Measurements from ENCODE around the gene GPR61.

Gene GPR61

DNA sequence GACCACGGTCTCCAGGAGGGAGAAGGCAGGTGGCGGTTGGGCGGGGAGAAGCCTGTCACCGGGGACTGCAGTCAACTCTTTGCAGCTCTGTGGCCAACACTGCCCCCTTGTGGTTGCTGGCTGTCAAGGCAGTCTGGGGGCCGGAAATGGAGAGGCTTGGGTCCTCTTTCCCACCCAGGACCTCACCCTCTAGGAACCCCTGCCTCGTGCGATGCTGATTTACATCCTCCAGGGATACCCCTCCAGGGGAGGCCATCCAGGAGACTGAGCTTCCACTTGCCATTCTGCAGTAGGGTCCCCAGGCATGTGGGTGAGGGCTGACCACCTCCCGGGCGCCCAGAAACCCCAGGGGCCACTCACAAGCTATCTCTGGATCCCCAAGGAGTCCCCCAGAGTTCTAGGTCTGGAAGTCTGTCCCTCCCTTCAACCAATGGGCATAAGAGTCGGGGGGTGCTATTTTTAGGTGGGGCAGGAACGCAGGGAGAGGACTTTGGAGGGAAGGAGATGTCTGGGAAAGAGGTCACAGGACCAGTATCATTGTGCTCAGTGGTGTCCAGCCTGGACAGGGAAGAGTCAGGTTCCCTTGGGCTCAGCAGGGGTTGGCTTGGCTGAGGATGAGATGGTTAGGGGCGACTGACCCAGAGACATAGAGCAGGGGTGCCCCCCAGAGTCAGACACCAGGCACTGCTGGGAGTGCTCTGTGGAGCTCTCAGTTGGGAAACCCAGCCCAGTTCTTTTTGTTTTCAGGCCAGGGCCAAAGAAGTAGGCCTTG is 7.1 kb upstream of the GPR61 start:
- TF ChIP-seq L3MBTL2 (conservative IDR thresholded peaks at IDR 0.05) = 0 out of 2 replicates have a peak, but pooled peaks have one; percentile 11
- no peak for TF ChIP-seq SUZ12 (IDR thresholded peaks at IDR 0.05)
- no peak for TF ChIP-seq BHLHE40 (IDR thresholded peaks at IDR 0.05; ENCODE audit: borderline replicate concordance)
- no peak for TF ChIP-seq FOXA1 (IDR thresholded peaks at IDR 0.05)
- peak; percentile 59 for TF ChIP-seq PKNOX1 (IDR thresholded peaks at IDR 0.05)
- no peak for TF ChIP-seq ZNF384 (IDR thresholded peaks at IDR 0.05)
- TF ChIP-seq FOXK2 (IDR thresholded peaks at IDR 0.05) = no peak
- no peak for TF ChIP-seq ELF4 (IDR thresholded peaks at IDR 0.05)
- no peak for TF ChIP-seq LEF1 (IDR thresholded peaks at IDR 0.05; ENCODE audit: borderline replicate concordance)
- TF ChIP-seq CTBP1 (IDR thresholded peaks at IDR 0.05; ENCODE audit: borderline replicate concordance) = no peak
- no peak for TF ChIP-seq SP1 (IDR thresholded peaks at IDR 0.05)
- TF ChIP-seq HDGF (IDR thresholded peaks at IDR 0.05; ENCODE audit: borderline replicate concordance) = 0 out of 2 replicates have a peak, but pooled peaks have one; percentile 47
- no peak for TF ChIP-seq FOXM1 (IDR thresholded peaks at IDR 0.05; ENCODE audit: borderline replicate concordance)
- TF ChIP-seq NFRKB (IDR thresholded peaks at IDR 0.05) = no peak
- TF ChIP-seq TARDBP (IDR thresholded peaks at IDR 0.05) = no peak
- TF ChIP-seq ARNT (IDR thresholded peaks at IDR 0.05) = no peak
- ChIA-PET POLR2A (interaction anchor here (1.2 to 2.9 kb wide), 8 partner anchors 23 to 134 kb away, joined by 3 to 13 read pairs (median 7); partner anchors contain the start of genes AMIGO1, CYB561D1, PSMA5 and SORT1), CTCF (interaction anchor here (0.6 to 5.5 kb wide), 43 partner anchors 9 to 528 kb away, joined by 3 to 115 read pairs (median 5); partner anchors contain the start of genes AMIGO1, CYB561D1, GNAI3 and MYBPHL)
- peak; percentile 95 for DNase-seq (ENCODE audit: extremely low spot score)

DNA sequence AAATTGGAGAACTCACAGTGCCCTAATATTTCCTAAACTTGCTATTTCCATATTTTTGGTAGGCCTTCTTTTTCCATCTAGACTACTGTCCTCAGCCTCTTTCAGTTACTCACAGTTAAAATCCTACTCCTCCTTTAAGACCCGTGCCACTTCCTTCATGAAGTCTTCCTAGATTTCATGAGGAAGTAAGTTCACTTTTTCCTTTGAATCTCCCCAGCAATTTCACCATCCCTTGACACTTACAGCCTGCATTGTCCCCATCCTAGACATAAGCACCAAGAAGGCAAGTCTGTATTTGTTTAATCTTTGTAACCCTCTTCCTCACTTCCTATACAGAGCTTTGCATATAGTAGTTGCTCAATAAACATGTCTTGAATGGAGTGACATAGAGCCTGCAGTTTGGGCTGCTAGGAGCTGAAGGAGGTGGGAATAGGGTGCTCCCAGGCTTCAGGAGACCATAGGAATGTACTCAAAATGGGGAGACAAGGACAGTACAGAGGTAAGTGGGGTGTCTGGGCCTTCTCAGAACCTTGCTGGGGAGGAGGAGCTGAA is 5.3 kb upstream of the GPR61 start:
- no peak for DNase-seq (ENCODE audit: extremely low spot score)
- CTCF ChIA-PET = interaction anchor here (0.6 to 1.7 kb wide), 3 partner anchors 12 to 44 kb away, joined by 3 to 10 read pairs (median 4); no protein-coding TSS in a partner anchor
- TF ChIP-seq SP1 (IDR thresholded peaks at IDR 0.05) = no peak
- TF ChIP-seq PKNOX1 (IDR thresholded peaks at IDR 0.05) = no peak
- no peak for TF ChIP-seq FOXM1 (IDR thresholded peaks at IDR 0.05; ENCODE audit: borderline replicate concordance)
- TF ChIP-seq TARDBP (IDR thresholded peaks at IDR 0.05) = no peak
- TF ChIP-seq FOXK2 (IDR thresholded peaks at IDR 0.05) = no peak
- TF ChIP-seq SUZ12 (IDR thresholded peaks at IDR 0.05) = no peak
- no peak for TF ChIP-seq ZNF384 (IDR thresholded peaks at IDR 0.05)
- POLR2A ChIA-PET = interaction anchor here (0.7 to 1.3 kb wide), 2 partner anchors 39 to 582 kb away, joined by 3 to 4 read pairs; no protein-coding TSS in a partner anchor

DNA sequence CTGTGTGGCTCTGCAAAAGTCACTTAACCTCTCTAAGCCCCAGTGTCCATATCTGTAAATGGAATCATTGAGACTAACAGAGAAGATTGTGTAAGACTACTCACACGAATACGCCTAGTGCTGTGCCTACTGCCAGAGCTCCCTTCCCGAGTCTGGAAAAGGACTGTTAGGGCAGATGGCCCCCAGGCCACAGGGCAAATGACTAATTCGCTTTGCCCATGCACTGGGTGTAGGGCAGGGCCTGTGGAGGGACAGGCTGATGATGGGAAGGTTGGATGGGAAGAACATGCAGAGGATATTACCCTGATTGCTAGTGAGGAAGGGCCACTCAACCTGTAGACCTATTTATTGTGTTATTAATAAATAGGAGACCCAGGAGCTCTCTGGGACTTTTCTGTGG is 4.2 kb upstream of the GPR61 start:
- POLR2A ChIA-PET = no interaction called here
- CTCF ChIA-PET = interaction anchor here (0.9 to 1.7 kb wide), 3 partner anchors 10 to 45 kb away, joined by 3 to 10 read pairs (median 4); no protein-coding TSS in a partner anchor
- DNase-seq (ENCODE audit: extremely low spot score) = no peak
- TF ChIP-seq LEF1 (IDR thresholded peaks at IDR 0.05; ENCODE audit: borderline replicate concordance) (no peak), ARNT (IDR thresholded peaks at IDR 0.05) (no peak), SUZ12 (IDR thresholded peaks at IDR 0.05) (no peak), FOXA1 (IDR thresholded peaks at IDR 0.05) (no peak), L3MBTL2 (conservative IDR thresholded peaks at IDR 0.05) (no peak)

DNA sequence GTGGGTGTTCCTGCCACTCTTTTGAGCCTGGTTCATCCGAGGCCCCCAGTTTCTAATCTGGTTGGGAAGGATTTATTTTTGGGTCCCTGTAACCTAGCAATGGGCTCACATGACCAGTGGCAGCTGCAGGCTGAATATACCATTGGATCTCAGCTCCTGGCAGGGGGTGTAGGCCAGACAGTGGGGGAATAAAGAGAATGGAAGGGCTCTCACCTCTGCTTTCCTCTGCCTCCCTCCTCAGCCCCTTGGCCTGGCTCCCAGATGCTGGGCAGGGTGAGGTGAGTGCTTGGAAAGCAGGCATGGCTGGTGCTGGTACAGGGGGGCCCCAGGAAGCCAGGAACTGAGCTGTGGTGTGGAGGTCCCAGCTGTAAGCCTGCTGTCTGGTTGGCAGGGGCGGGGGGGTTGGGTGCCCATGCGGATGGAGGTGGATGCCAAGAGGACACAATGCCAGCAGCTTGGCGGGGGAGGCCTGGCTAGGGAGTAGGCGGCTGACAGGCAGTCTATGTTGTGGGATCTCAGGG is 3.6 kb upstream of the GPR61 start:
- DNase-seq (ENCODE audit: extremely low spot score) = no peak
- POLR2A ChIA-PET = no interaction called here
- TF ChIP-seq L3MBTL2 (conservative IDR thresholded peaks at IDR 0.05) (no peak), SUZ12 (IDR thresholded peaks at IDR 0.05) (no peak), PKNOX1 (IDR thresholded peaks at IDR 0.05) (no peak), NFRKB (IDR thresholded peaks at IDR 0.05) (no peak), CTBP1 (IDR thresholded peaks at IDR 0.05; ENCODE audit: borderline replicate concordance) (no peak), ZNF384 (IDR thresholded peaks at IDR 0.05) (no peak), HDGF (IDR thresholded peaks at IDR 0.05; ENCODE audit: borderline replicate concordance) (no peak), FOXM1 (IDR thresholded peaks at IDR 0.05; ENCODE audit: borderline replicate concordance) (no peak), FOXA1 (IDR thresholded peaks at IDR 0.05) (no peak), TARDBP (IDR thresholded peaks at IDR 0.05) (no peak), ELF4 (IDR thresholded peaks at IDR 0.05) (no peak)
- CTCF ChIA-PET = interaction anchor here (0.9 to 1.7 kb wide), 2 partner anchors 33 to 46 kb away, joined by 3 to 10 read pairs; no protein-coding TSS in a partner anchor

GRCh38 chr1:109537450-109538178 is 2.1 kb upstream of the GPR61 start:
- POLR2A ChIA-PET = interaction anchor here (0.9 to 3.6 kb wide), 2 partner anchors 8 to 11 kb away, joined by 3 to 22 read pairs; partner anchors contain the start of gene GNAI3
- TF ChIP-seq FOXA1 (IDR thresholded peaks at IDR 0.05) (no peak), FOXM1 (IDR thresholded peaks at IDR 0.05; ENCODE audit: borderline replicate concordance) (no peak), HDGF (IDR thresholded peaks at IDR 0.05; ENCODE audit: borderline replicate concordance) (no peak), BHLHE40 (IDR thresholded peaks at IDR 0.05; ENCODE audit: borderline replicate concordance) (no peak), LEF1 (IDR thresholded peaks at IDR 0.05; ENCODE audit: borderline replicate concordance) (no peak), FOXK2 (IDR thresholded peaks at IDR 0.05) (no peak), CTBP1 (IDR thresholded peaks at IDR 0.05; ENCODE audit: borderline replicate concordance) (no peak), ZNF384 (IDR thresholded peaks at IDR 0.05) (no peak), SUZ12 (IDR thresholded peaks at IDR 0.05) (no peak), ELF4 (IDR thresholded peaks at IDR 0.05) (no peak), SP1 (IDR thresholded peaks at IDR 0.05) (no peak), PKNOX1 (IDR thresholded peaks at IDR 0.05) (no peak), L3MBTL2 (conservative IDR thresholded peaks at IDR 0.05) (no peak), TARDBP (IDR thresholded peaks at IDR 0.05) (no peak)
- CTCF ChIA-PET = interaction anchor here (1.1 to 1.3 kb wide), 2 partner anchors 8 to 47 kb away, joined by 3 to 5 read pairs; no protein-coding TSS in a partner anchor
- no peak for DNase-seq (ENCODE audit: extremely low spot score)
